Panc1 (cell line): ENCODE results near the gene ZNF726. TPM values are rescaled to one million over a fixed set of nuclear protein-coding genes. Genes with fewer than 3 reads are reported as not detected.
"Not testable (repeated sequence)": the region's sequence is repeated elsewhere in the genome, so short reads cannot be mapped to it uniquely, and the experiment has no call there.

Experiments
- ATAC-seq: fragments of 200-7000 bp; cut with Tn5 transposase; 2 replicates; pipeline ENCODE4 v1.9.1; 2020; ENCODE audit warnings: mild to moderate bottlenecking, moderate library complexity
- BruUV-seq: library from RNA; stranded (reverse); fragments of 400-500 nt; replicated peaks from 2 replicates; lab custom pipeline; 2021; lab: Mats Ljungman, UMichigan
- CTCF ChIA-PET: fragments of 300-600 bp; sonication (Branson Sonifier 250); formaldehyde crosslinking; loops from one replicate; lab custom pipeline; 2022; ENCODE audit warnings: antibody characterized with exemption; lab: Charles Lee
- POLR2A ChIA-PET: fragments of 300-600 bp; sonication (Branson Sonifier 250); formaldehyde crosslinking; loops from one replicate; lab custom pipeline; 2022; ENCODE audit warnings: antibody characterized with exemption; lab: Charles Lee
- DNase-seq: peaks from one replicate; pipeline ENCODE4 v3.0.0-alpha.2; 2010; ENCODE audit warnings: low read depth, low spot score
- H3K27ac ChIP-seq: 2 replicates; pipeline ENCODE4 v1.5.1; 2011; ENCODE audit warnings: mild to moderate bottlenecking, low read length, inconsistent platforms
- H3K27me3 ChIP-seq: fragments of 200-500 bp; sonication (Bioruptor generic); 2 replicates; pipeline ENCODE4 v1.6.0; 2014; ENCODE audit warnings: low read length, inconsistent platforms; ENCODE audit not compliant: control insufficient read depth, insufficient read depth
- H3K36me3 ChIP-seq: fragments of 200-500 bp; sonication (Bioruptor generic); 2 replicates; pipeline ENCODE4 v1.5.1; 2014; ENCODE audit warnings: inconsistent platforms, mild to moderate bottlenecking, low read length, moderate library complexity; ENCODE audit not compliant: control insufficient read depth, insufficient read depth
- H3K4me1 ChIP-seq: 2 replicates; pipeline ENCODE4 v1.5.1; 2011; ENCODE audit warnings: inconsistent platforms, mild to moderate bottlenecking, low read length, moderate library complexity; ENCODE audit not compliant: control insufficient read depth, insufficient read depth
- H3K4me3 ChIP-seq, 2 experiments: 2 replicates each; pipeline ENCODE4 v1.5.1; 2011 to 2012; ENCODE audit warnings: low read depth in 2 of 2, low read length in 2 of 2, mild to moderate bottlenecking in 2 of 2, inconsistent platforms in 1 of 2, moderate library complexity in 1 of 2
- H3K9me3 ChIP-seq: fragments of 200-500 bp; sonication (Bioruptor generic); 2 replicates; pipeline ENCODE4 v1.5.1; 2014; ENCODE audit warnings: low read depth, mild to moderate bottlenecking, inconsistent platforms, low read length, moderate library complexity; ENCODE audit not compliant: control insufficient read depth, insufficient read depth
- POLR2AphosphoS5 ChIP-seq: IDR thresholded peaks from 2 replicates; pipeline ENCODE4 v1.6.1; 2012; ENCODE audit warnings: mild to moderate bottlenecking, low read depth, low read length, moderate library complexity
- SIN3A ChIP-seq: IDR thresholded peaks from 2 replicates; pipeline ENCODE4 v1.6.1; 2012; ENCODE audit warnings: low read depth, mild to moderate bottlenecking, low read length, moderate library complexity, borderline replicate concordance; ENCODE audit not compliant: insufficient read depth
- TCF7L2 ChIP-seq: IDR thresholded peaks from 2 replicates; pipeline ENCODE4 v1.6.1; 2011; ENCODE audit warnings: mild to moderate bottlenecking, low read depth, low read length, inconsistent platforms
- in situ Hi-C: cut with HindIII; loops from 2 replicates; pipeline ENCODE4 v1.10.0; 2016; ENCODE audit warnings: low sequenced_read_pairs, low pct_unique_long_range_greater_than_20kb
- intact Hi-C: fragments of 100-400 bp; cut with micrococcal nuclease; formaldehyde crosslinking; loops from one replicate; pipeline ENCODE4 v1.10.0; 2022; ENCODE audit not compliant: unreplicated experiment
- total RNA-seq: library from RNA; stranded (reverse); gene quantifications from one replicate; pipeline ENCODE4 v1.2.1, GENCODE V29; 2021; ENCODE audit not compliant: unreplicated experiment
- TF ChIP-seq, protein P1 (sequence below), 2 experiments: IDR thresholded peaks; 2 replicates each; pipeline ENCODE4 v1.6.1; 2011 to 2012; ENCODE audit warnings: low read depth in 2 of 2, control low read depth in 1 of 2, low read length in 1 of 2, mild to moderate bottlenecking in 1 of 2, moderate library complexity in 1 of 2; ENCODE audit not compliant: insufficient read depth in 1 of 2
- TF ChIP-seq, protein P2 (sequence below): fragments of 450-650 bp; IDR thresholded peaks from 2 replicates; pipeline ENCODE4 v1.5.1; 2017; ENCODE audit warnings: mild to moderate bottlenecking

ZNF726 gene
- total RNA-seq, 1 experiment from 2014 or later: 7.2 TPM

DNA sequence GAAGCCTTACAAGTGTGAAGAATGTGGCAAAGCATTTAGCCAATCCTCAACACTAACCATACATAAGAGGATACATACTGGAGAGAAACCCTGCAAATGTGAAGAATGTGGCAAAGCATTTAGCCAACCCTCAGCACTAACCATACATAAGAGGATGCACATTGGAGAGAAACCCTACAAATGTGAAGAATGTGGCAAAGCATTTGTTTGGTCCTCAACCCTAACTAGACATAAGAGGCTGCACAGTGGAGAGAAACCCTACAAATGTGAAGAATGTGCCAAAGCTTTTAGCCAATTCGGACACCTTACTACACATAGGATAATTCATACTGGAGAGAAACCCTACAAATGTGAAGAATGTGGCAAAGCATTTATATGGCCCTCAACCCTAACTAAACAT, 18.2 kb downstream of the ZNF726 start:
- ATAC-seq: no peak
- intact Hi-C loops: no loop called here
- DNase-seq: no peak
- TF ChIP-seq POLR2AphosphoS5 (no peak), SIN3A (no peak), TCF7L2 (no peak)
- TF ChIP-seq, protein P1, sequence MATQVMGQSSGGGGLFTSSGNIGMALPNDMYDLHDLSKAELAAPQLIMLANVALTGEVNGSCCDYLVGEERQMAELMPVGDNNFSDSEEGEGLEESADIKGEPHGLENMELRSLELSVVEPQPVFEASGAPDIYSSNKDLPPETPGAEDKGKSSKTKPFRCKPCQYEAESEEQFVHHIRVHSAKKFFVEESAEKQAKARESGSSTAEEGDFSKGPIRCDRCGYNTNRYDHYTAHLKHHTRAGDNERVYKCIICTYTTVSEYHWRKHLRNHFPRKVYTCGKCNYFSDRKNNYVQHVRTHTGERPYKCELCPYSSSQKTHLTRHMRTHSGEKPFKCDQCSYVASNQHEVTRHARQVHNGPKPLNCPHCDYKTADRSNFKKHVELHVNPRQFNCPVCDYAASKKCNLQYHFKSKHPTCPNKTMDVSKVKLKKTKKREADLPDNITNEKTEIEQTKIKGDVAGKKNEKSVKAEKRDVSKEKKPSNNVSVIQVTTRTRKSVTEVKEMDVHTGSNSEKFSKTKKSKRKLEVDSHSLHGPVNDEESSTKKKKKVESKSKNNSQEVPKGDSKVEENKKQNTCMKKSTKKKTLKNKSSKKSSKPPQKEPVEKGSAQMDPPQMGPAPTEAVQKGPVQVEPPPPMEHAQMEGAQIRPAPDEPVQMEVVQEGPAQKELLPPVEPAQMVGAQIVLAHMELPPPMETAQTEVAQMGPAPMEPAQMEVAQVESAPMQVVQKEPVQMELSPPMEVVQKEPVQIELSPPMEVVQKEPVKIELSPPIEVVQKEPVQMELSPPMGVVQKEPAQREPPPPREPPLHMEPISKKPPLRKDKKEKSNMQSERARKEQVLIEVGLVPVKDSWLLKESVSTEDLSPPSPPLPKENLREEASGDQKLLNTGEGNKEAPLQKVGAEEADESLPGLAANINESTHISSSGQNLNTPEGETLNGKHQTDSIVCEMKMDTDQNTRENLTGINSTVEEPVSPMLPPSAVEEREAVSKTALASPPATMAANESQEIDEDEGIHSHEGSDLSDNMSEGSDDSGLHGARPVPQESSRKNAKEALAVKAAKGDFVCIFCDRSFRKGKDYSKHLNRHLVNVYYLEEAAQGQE (IDR thresholded peaks at IDR 0.05; ENCODE audit: insufficient read depth in 1 of 2, low read depth in 2 of 2, low read length in 1 of 2): no peak
- TF ChIP-seq, protein P2, sequence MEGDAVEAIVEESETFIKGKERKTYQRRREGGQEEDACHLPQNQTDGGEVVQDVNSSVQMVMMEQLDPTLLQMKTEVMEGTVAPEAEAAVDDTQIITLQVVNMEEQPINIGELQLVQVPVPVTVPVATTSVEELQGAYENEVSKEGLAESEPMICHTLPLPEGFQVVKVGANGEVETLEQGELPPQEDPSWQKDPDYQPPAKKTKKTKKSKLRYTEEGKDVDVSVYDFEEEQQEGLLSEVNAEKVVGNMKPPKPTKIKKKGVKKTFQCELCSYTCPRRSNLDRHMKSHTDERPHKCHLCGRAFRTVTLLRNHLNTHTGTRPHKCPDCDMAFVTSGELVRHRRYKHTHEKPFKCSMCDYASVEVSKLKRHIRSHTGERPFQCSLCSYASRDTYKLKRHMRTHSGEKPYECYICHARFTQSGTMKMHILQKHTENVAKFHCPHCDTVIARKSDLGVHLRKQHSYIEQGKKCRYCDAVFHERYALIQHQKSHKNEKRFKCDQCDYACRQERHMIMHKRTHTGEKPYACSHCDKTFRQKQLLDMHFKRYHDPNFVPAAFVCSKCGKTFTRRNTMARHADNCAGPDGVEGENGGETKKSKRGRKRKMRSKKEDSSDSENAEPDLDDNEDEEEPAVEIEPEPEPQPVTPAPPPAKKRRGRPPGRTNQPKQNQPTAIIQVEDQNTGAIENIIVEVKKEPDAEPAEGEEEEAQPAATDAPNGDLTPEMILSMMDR: no peak
- peaks cover 28% of the 10 kb centered on the region; the same call in 1 of the 2 replicates for H3K9me3 ChIP-seq
- in situ Hi-C loops: no loop called here
- ChIA-PET CTCF (no interaction called here), POLR2A (no interaction called here)
- H3K36me3 ChIP-seq: no peaks in the 10 kb centered on the region
- H3K4me1 ChIP-seq: no peaks in the 10 kb centered on the region
- BruUV-seq: no TSS peak
- H3K4me3 ChIP-seq: no peak overlapping the region
- H3K27me3 ChIP-seq: no peaks in the 10 kb centered on the region
- H3K27ac ChIP-seq: no peak overlapping the region

DNA sequence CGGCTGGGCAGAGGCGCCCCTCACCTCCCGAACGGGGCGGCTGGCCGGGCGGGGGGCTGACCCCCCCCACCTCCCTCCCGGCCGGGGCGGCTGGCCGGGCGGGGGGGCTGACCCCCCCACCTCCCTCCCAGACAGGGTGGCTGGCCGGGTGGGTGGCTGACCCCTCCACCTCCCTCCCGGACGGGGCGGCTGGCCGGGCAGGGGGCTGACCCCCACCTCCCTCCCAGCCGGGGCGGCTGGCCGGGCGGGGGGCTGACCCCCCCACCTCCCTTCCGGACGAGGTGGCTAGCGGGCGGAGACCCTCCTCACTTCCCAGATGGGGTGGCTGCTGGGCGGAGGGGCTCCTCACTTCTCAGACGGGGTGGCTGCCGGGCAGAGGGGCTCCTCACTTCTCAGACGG, 22.3 kb downstream of the ZNF726 start:
- H3K36me3 ChIP-seq, H3K27me3 ChIP-seq, CTCF ChIA-PET, DNase-seq, ATAC-seq, H3K4me3 ChIP-seq, H3K27ac ChIP-seq, in situ Hi-C loops, H3K4me1 ChIP-seq, POLR2A ChIA-PET, intact Hi-C loops, BruUV-seq: not testable (repeated sequence)
- H3K9me3 ChIP-seq: peaks cover 16% of the 10 kb centered on the region; the same call in 1 of the 2 replicates

DNA sequence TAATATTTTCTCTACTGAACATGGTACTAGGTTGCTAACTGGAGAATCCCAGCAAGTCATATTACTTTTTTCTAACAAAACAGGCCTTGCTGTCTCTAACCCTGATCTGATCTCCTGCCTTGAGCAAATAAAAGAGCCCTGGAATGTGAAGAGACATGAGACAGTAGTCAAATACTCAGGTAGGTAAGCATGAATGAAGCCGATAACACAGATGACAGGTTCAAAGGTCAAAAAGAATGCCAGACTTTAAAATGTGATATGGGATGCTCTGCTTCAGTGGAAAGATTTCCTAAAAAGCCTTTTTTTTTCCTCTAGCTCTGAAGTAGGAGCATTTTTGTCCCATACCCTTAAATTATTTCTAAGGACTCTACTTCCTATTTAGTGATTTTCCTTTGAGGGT, 28.7 kb downstream of the ZNF726 start:
- no TSS peak for BruUV-seq
- ChIA-PET POLR2A (no interaction called here), CTCF (no interaction called here)
- H3K4me3 ChIP-seq: no peak overlapping the region
- DNase-seq (no peak), ATAC-seq (no peak)
- H3K27me3 ChIP-seq: no peaks in the 10 kb centered on the region
- H3K36me3 ChIP-seq: no peaks in the 10 kb centered on the region
- TF ChIP-seq, protein P2: no peak
- TF ChIP-seq TCF7L2: no peak
- no peak for TF ChIP-seq POLR2AphosphoS5
- TF ChIP-seq, protein P1 (IDR thresholded peaks at IDR 0.05; ENCODE audit: insufficient read depth in 1 of 2, low read depth in 2 of 2, low read length in 1 of 2): no peak
- no peak for TF ChIP-seq SIN3A
- H3K9me3 ChIP-seq: peaks cover 3% of the 10 kb centered on the region; the same call in 1 of the 2 replicates
- intact Hi-C loops (no loop called here), in situ Hi-C loops (no loop called here)
- H3K27ac ChIP-seq: no peak overlapping the region
- H3K4me1 ChIP-seq: no peaks in the 10 kb centered on the region
